HG03565 (cell line): ENCODE measurements around the gene TTC9.
"Not testable (repeated sequence)": the region's sequence is repeated elsewhere in the genome, so short reads cannot be mapped to it uniquely, and the experiment has no call there.

ENCODE experiments used
- ATAC-seq: cut with Tn5 transposase; IDR thresholded peaks from one replicate; pipeline ENCODE4 v1.9.1; 2021; ENCODE audit warnings: mild to moderate bottlenecking, moderate library complexity; ENCODE audit not compliant: unreplicated experiment

TTC9 gene

GRCh38 chr14:70671652-70672644 lies 30.2 kb downstream of the TTC9 start:
- no peak for ATAC-seq

GRCh38 chr14:70677341-70677740 lies 35.6 kb downstream of the TTC9 start:
- no peak for ATAC-seq

- ATAC-seq, result no peak
Observed at GRCh38 chr14:70680748-70681147, 39.0 kb downstream of the TTC9 start.

- ATAC-seq, result no peak
Observed at GRCh38 chr14:70683983-70684382, 42.3 kb downstream of the TTC9 start.

- no peak for ATAC-seq
Observed at GRCh38 chr14:70685474-70686197, 43.9 kb downstream of the TTC9 start.

GRCh38 chr14:70692210-70692609 lies 50.5 kb downstream of the TTC9 start:
- ATAC-seq, result no peak

- ATAC-seq, result no peak
Observed at GRCh38 chr14:70696026-70696425, 54.3 kb downstream of the TTC9 start.

- no peak for ATAC-seq
Observed at GRCh38 chr14:70697701-70698100, 56.0 kb downstream of the TTC9 start.

- ATAC-seq, result no peak
Observed at GRCh38 chr14:70698288-70698687, 56.6 kb downstream of the TTC9 start.

GRCh38 chr14:70699646-70700045 lies 57.9 kb downstream of the TTC9 start:
- no peak for ATAC-seq

GRCh38 chr14:70700955-70701585 lies 59.4 kb downstream of the TTC9 start:
- no peak for ATAC-seq

GRCh38 chr14:70701610-70702009 lies 59.9 kb downstream of the TTC9 start:
- no peak for ATAC-seq

- ATAC-seq, result no peak
Observed at GRCh38 chr14:70702161-70702560, 60.4 kb downstream of the TTC9 start.

GRCh38 chr14:70703621-70704168 lies 62.0 kb downstream of the TTC9 start:
- not testable (repeated sequence) for ATAC-seq

- no peak for ATAC-seq
Observed at GRCh38 chr14:70704960-70705359, 63.2 kb downstream of the TTC9 start.

GRCh38 chr14:70706177-70706576 lies 64.5 kb downstream of the TTC9 start:
- ATAC-seq, result no peak

- peak; percentile 57 for ATAC-seq
Observed at GRCh38 chr14:70707138-70708038, 65.7 kb downstream of the TTC9 start.

- ATAC-seq, result no peak
Observed at GRCh38 chr14:70708717-70709570, 67.2 kb downstream of the TTC9 start.

GRCh38 chr14:70709726-70710382 lies 68.1 kb downstream of the TTC9 start:
- ATAC-seq, result no peak
